Breast epithelium (tissue), 4 donors: ENCODE results near the gene VSIR. TPM values are rescaled to one million over a fixed set of nuclear protein-coding genes. Genes with fewer than 3 reads are reported as not detected.

ENCODE experiments used
- DNase-seq, 2 donors: peaks; one replicate each; pipeline ENCODE4 v3.0.0-alpha.2; 2019; ENCODE audit warnings: low spot score in 2 of 2
- H3K27ac ChIP-seq, 2 donors: fragments of 200-600 bp; sonication (generic) in 1 of 2; one replicate each; pipeline ENCODE4 v1.5.1; 2016 to 2019; ENCODE audit warnings: mild to moderate bottlenecking in 1 of 2
- H3K27me3 ChIP-seq, 2 donors: fragments of 200-600 bp; sonication (generic) in 1 of 2; one replicate each; pipeline versions ENCODE4 v1.5.1 to v1.6.0; 2017 to 2019; ENCODE audit warnings: control low read depth in 1 of 2, mild to moderate bottlenecking in 1 of 2
- H3K36me3 ChIP-seq: fragments of 200-600 bp; one replicate; pipeline ENCODE4 v1.5.1; 2019
- H3K4me1 ChIP-seq, 2 donors: fragments of 200-600 bp; sonication (generic); one replicate each; pipeline ENCODE4 v1.5.1; 2016 to 2019; ENCODE audit warnings: control low read depth in 1 of 2
- H3K4me3 ChIP-seq, 3 donors: fragments of 200-600 bp; sonication (generic); 1 replicate in 2 of 3; 2 replicates in 1 of 3; pipeline ENCODE4 v1.5.1; 2016 to 2019; ENCODE audit warnings: mild to moderate bottlenecking in 3 of 3, moderate library complexity in 2 of 3
- H3K9me3 ChIP-seq, 2 donors: fragments of 200-600 bp; sonication (generic) in 1 of 2; one replicate each; pipeline ENCODE4 v1.5.1; 2016 to 2019; ENCODE audit warnings: control low read depth in 1 of 2
- CTCF ChIP-seq, 3 donors: fragments of 450-650 bp; IDR thresholded peaks; one replicate each; pipeline ENCODE4 v1.5.1; 2016 to 2017; ENCODE audit warnings: antibody characterized with exemption in 3 of 3, mild to moderate bottlenecking in 3 of 3, moderate library complexity in 3 of 3
- POLR2A ChIP-seq: fragments of 450-650 bp; IDR thresholded peaks from one replicate; pipeline ENCODE4 v1.6.1; 2016; ENCODE audit warnings: antibody characterized with exemption, mild to moderate bottlenecking, moderate library complexity
- POLR2AphosphoS5 ChIP-seq, 3 donors: sonication (generic); formaldehyde crosslinking; IDR thresholded peaks; one replicate each; pipeline ENCODE4 v1.6.1; 2017; ENCODE audit warnings: antibody characterized with exemption in 3 of 3
- intact Hi-C: fragments of 100-400 bp; cut with DNase I; formaldehyde crosslinking; loops from one replicate; pipeline ENCODE4 v1.15.1; 2023; ENCODE audit warnings: low total_unique reads
- total RNA-seq, 3 donors: library from RNA; depleted of rRNA; stranded (reverse); fragments of >200 nt; gene quantifications; one replicate each; pipeline ENCODE4 v1.1.0, GENCODE V29; 2016

VSIR gene
- total RNA-seq, 3 donors from 2014 or later = 33.4 to 58.7 (median 34.7) TPM

- Histone ChIP-seq H3K36me3 (no peaks in the 10 kb centered on the region), H3K27ac (peak overlapping the region in 1 of 2 donors; percentile 94), H3K9me3 (no peaks in the 10 kb centered on the region), H3K27me3 (no peaks in the 10 kb centered on the region), H3K4me1 (peaks cover 7 to 23% of the 10 kb centered on the region in 2 donors), H3K4me3 (peak overlapping the region in 1 of 3 donors; percentile 6)
- no peak for DNase-seq
- intact Hi-C loops = no loop called here
- TF ChIP-seq CTCF (IDR thresholded peaks at IDR 0.05) (no peak), POLR2A (no peak), POLR2AphosphoS5 (IDR thresholded peaks at IDR 0.05) (no peak)
Observed at GRCh38 chr10:71763352-71764127, 9.8 kb downstream of the VSIR start.

DNA sequence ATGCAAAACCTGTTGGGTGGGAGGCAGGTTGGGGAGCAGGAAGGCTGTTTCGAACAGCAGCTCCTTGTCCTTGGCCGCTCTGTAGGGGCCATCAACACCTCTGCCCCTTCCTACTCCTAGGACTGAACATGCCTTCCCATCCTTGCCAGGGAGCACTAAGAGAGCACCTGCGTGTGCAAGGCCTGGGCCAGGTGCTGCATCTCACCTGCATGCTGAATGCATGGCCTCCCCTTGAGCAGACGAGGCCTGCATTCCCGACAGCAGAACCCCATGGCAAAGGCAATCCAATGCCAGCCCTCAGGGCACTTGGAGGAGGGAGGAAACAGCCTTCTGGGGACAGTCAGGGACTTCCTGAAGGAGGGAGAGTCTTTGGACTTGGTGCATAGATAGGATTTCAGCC, 11.0 kb downstream of the VSIR start:
- no peaks in the 10 kb centered on the region for H3K36me3 ChIP-seq
- peaks cover 3 to 16% of the 10 kb centered on the region in 2 donors for H3K4me1 ChIP-seq
- no peaks in the 10 kb centered on the region for H3K9me3 ChIP-seq
- intact Hi-C loops = no loop called here
- no peaks in the 10 kb centered on the region for H3K27me3 ChIP-seq
- peak overlapping the region in 1 of 2 donors; percentile 32 for H3K27ac ChIP-seq
- DNase-seq = no peak
- no peak overlapping the region for H3K4me3 ChIP-seq
- no peak for TF ChIP-seq POLR2AphosphoS5 (IDR thresholded peaks at IDR 0.05)
- TF ChIP-seq CTCF (IDR thresholded peaks at IDR 0.05) = no peak
- no peak for TF ChIP-seq POLR2A

DNA sequence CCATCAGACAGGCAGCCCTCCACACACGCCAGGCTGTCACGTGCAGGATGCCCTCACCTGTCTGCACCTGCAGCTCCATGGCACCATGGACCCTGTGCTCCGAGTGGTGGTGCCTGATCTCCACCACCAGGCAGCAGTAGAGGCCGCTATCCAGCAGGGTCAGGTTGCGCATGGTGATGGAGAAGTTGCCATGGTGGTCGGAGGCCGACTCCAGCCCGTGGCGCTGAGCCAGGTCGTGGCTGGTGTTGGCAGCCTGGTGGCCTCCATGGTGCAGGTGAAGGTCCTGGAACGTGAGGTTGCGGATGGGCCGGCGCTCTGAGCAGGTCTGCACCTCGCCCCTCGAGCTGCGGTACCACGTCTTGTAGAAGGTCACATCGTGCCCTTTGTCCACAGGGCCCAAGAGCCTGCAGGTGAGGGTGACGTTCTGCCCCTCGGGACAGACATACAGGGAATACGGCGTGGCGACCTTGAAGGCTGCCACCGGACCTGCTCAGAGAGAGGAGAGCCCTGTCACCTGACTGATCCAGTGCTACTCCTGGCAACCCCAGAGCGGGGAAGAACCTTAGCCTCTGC, 11.7 kb downstream of the VSIR start:
- TF ChIP-seq POLR2A = no peak
- TF ChIP-seq POLR2AphosphoS5 (IDR thresholded peaks at IDR 0.05) = no peak
- no peak for TF ChIP-seq CTCF (IDR thresholded peaks at IDR 0.05)
- peak overlapping the region in 1 of 2 donors; percentile 32 for H3K27ac ChIP-seq
- intact Hi-C loops = no loop called here
- H3K36me3 ChIP-seq = no peaks in the 10 kb centered on the region
- H3K4me1 ChIP-seq = peaks cover 3 to 15% of the 10 kb centered on the region in 2 donors
- H3K9me3 ChIP-seq = no peaks in the 10 kb centered on the region
- no peak for DNase-seq
- H3K27me3 ChIP-seq = no peaks in the 10 kb centered on the region
- no peak overlapping the region for H3K4me3 ChIP-seq

DNA sequence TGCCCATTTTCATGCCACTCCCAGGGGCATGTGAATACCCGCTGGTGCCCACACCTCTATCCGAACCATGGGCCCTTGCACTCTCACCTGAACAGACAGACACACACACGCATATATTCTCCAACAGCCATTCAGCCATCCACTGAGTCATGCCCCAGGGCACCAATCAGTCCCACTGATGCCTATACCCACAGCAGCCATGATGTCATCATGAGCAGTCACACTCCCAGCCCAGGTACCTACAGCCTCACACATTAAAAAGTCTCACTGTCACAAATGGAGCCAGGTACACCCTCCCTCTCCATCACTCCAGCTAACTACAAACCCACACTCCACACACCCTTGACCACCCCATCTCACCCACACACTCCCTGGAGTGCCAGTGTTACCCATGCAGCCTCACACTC, 12.2 kb downstream of the VSIR start:
- intact Hi-C loops = no loop called here
- DNase-seq = no peak
- H3K4me1 ChIP-seq = peaks cover 6 to 12% of the 10 kb centered on the region in 2 donors

More for the DNA sequence above, 12.2 kb downstream of the VSIR start:
- no peaks in the 10 kb centered on the region for H3K27me3 ChIP-seq
- no peak overlapping the region for H3K4me3 ChIP-seq
- H3K36me3 ChIP-seq = no peaks in the 10 kb centered on the region
- no peaks in the 10 kb centered on the region for H3K9me3 ChIP-seq
- H3K27ac ChIP-seq = peak overlapping the region in 1 of 2 donors; percentile 32
- TF ChIP-seq CTCF (IDR thresholded peaks at IDR 0.05) = no peak
- TF ChIP-seq POLR2AphosphoS5 (IDR thresholded peaks at IDR 0.05) = no peak
- TF ChIP-seq POLR2A = no peak
